GM12801 (cell line): ENCODE data around the gene CTIF.

Experiments
- CTCF ChIP-seq: IDR thresholded peaks from one replicate; pipeline ENCODE4 v1.5.1; 2011; ENCODE audit warnings: control low read depth; ENCODE audit not compliant: insufficient read length; ENCODE audit errors: extremely low read depth

CTIF gene

GRCh38 chr18:48801728-48802542 lies 263.1 kb downstream of the CTIF start:
- TF ChIP-seq CTCF: no peak

- TF ChIP-seq CTCF: no peak
Observed at GRCh38 chr18:48802543-48803290, 263.9 kb downstream of the CTIF start.

- no peak for TF ChIP-seq CTCF
Observed at GRCh38 chr18:48803518-48803917, 264.7 kb downstream of the CTIF start.

DNA sequence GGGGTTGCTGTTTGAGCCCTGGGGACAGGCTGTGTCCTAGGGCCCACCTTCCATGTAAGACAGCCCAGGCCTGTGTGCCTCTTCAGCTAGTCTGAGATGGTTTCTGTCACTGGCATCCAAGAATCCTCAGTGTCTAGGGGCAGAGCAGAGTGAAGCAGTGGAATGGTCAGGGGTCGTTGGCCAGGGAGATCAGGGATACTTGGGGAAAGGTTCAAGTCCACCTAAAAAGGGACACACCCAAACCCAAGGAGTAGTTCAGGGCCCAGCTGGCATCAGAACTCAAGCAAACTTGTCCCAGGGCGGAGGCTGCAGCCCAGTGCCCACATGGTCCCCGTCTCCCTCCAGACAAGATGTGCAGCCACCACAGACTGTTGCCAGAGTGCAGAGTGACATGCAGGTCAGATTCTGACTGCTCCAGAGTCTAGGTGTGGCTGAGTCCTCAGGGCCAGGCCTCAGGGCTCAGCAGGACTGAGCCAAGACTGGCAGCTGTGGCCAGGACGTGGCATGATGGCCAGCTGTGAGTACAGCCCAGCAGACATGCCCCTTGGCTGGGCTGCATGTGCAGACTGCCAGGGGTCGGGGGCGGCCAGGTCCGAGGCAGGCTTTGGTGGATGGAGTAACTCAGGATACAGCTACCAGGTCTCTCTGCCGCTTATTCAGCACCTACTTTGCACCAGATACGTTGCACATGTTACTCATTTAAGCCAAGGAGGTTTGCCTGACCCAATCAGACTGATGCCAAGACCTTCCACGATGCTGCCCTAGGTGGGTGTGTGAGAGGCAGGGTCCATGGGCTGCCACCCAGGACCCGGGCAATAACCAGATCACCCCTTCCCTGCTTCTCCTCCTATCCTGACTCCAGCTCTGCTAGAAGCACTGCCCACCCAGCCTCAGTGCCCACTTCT lies 265.4 kb downstream of the CTIF start:
- TF ChIP-seq CTCF: no peak

GRCh38 chr18:48804856-48805610 lies 266.2 kb downstream of the CTIF start:
- no peak for TF ChIP-seq CTCF

- no peak for TF ChIP-seq CTCF
Observed at GRCh38 chr18:48805826-48806535, 267.1 kb downstream of the CTIF start.
